NCI-H524 treated with DMSO at 0.1 percent for 48 hours (cell line): ENCODE data around the gene NEURL3.
A peak's percentile ranks its signal among the peaks of the same experiment; 100 is the strongest.

Experiments used
- DNase-seq: peaks from one replicate; lab custom pipeline; 2025; lab: John Stamatoyannopoulos, UW

The NEURL3 gene

DNA sequence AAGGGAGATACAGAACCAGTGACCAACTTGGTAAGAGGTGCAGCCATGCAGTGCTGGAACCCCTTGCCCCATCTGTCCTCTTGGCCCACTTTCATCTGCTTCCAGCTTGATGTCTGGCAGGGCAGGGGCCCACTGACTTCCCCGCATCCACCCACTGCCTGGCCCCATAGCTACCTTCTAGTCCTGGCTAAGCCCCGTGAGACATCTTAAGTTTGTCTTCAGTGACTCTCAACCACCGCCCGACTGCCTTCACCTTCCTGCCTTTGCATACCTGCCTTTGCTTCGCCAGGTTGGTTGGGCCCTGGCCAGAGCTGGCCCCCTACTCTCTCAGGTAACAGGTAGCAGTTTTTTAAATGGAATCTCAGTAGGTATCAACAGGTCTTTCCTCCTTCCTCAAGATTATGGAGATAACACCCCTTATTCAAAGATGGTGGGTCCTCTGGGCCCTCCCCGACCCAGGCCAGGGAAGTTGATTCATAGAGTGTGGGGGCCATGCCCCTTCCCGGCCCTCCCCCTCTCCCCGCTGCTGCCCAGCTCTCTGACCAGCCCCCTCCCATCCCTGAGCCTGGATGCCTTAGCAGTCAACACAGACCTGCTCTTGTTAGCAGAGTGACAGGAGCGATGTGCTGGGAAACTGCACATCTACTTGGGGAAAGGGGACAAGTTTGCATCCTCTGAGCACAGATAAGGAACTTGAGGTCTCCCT, 34.2 kb upstream of the NEURL3 start:
- no peak for DNase-seq

DNA sequence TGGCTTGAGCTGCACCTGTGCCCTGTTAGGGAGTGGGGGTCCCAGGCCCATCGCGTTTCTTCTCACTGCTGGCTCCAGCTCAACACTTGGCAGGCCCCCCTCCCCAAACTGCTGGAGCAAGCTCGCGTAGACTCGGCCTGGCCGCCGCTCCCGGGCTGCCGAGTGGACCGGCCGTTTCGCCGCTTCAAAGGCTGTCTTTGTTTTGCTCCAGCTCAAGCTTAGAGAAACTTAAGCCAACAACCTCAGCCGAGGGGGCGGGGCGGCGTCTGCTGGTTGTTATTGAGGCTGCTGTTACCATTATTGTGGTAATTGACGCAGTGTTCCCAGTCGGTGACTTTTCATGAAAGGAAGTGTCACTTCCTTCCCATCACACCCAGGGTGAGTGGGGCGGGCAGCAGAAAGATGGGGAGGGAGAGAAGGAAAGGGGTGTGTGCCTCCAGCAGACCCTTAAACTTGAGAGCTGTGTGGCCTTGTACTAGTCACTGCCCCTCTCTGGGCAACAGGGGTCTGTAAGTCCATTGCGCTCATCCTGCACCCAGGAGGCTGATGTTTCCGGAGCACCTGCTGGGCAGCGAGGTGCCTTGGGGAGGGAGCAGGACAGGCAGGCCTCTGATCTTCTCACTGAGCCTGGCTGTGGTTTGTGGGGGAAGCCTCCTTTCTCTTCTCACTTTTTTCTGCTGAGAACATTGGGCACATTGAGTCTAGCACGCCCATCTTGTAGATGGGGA, 33.5 kb upstream of the NEURL3 start:
- no peak for DNase-seq

- no peak for DNase-seq
Observed at GRCh38 chr2:96537734-96538486, 32.8 kb upstream of the NEURL3 start.

- no peak for DNase-seq
Observed at GRCh38 chr2:96537066-96537733, 32.0 kb upstream of the NEURL3 start.

DNA sequence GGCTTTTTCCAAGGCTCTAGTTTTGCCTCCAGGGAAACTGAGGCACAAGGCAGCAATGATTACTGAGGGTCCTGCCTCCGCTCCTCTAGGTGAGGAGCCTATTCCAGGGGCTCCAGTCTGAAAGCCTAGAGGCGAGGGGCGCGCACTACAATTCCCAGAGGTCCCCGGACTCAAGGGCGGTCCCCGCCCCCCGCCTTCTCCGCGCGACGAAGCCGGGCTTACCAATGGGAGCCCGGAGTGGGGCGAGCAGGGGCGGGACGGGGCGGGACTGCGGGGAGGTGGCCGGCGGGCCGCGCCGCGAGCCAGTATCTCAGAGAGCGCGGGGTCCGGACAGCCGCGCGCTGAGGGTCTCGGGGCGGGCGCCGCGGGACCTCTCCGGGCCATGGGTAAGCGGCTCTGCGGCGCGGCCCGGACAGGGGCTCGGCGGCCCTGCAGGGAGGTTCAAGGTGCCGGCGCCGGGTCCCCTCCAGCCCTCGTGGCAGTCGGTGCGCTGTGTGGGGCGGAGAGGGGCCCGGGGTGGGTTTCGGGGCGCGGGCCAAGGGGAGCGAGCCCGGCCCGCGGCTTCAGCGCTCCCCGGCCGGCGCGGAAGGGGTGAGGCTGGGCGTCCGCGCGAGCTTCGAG, 31.4 kb upstream of the NEURL3 start, which contains the start of gene ARID5A:
TSS of gene ARID5A (plus strand) at position 308 of the 621 bp plus-strand sequence. CDS start at position 383, 75 bp downstream.
- no peak for DNase-seq

DNA sequence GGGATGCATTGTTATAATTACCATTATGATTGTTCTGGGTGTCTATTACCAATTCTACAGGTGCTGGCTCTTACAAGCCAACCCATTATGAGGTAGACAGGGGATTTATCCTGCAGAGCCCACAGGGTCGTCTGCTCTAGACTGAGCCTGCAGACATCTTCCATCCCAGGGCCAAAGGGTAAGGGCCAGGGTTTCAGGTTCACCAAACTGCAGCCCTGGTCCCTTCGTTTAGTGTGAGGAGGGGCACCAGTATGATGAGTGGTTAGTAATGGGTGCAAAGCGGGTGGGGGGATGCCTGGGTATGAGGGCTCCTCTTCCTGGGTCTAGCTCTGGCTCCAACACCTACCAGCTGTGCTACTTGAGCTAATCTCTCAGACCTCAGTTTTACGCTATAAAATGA, 30.2 kb upstream of the NEURL3 start:
- no peak for DNase-seq

GRCh38 chr2:96534701-96535181, 29.6 kb upstream of the NEURL3 start:
- DNase-seq, result no peak

DNA sequence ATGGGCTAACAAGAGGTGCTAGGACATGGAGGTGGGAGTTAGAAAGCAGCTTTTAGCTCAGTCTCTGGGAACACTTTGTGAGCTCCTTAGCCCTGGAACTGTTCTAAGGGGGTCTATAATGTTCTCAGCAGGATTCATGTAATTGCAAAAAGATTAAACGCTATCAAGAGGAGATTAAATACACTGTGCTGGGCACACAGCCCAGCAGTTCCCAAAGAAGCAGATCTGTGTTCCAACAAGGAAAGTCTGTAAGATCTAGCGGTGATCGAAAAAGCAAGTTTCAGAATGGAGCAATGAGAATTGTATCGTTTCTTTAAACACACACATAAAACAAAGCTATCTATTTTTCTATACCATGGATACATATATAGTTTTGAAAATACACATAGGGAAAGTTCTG, 29.0 kb upstream of the NEURL3 start:
- DNase-seq, result no peak

- no peak for DNase-seq
Observed at GRCh38 chr2:96533292-96534073, 28.3 kb upstream of the NEURL3 start.

DNA sequence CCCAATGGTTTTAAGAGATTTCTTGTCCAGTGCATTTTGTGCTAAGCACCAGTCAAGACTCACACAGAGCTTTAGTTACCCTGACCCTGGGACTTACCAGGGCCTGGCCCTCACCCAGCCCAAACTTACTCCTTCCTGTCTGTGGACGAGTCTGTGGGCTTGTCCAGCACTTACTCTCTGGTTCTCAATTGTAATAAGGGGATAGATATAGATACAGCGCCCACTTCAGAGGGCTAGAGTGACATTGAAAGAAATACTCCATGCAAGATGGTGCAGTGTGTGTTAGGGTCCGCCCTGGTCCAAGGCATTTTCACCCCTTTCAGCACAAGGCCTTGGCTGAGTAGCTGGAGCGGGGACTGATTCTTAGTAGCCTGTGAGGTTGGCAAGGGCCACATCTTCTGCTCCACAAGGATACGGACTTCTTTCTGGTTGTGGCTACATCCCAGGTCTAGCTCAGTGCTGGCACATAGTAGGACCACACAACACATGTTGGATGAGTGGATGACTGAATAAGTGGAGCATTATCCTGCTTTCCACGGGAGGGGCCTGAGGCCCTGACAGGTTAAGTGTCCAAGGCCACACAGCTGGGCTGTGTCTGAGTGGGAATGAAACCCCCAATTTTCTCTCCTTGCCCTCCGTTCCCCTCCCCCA, 27.6 kb upstream of the NEURL3 start:
- DNase-seq, result no peak

- peak; percentile 92 for DNase-seq
Observed at GRCh38 chr2:96531872-96532505, 26.8 kb upstream of the NEURL3 start.

GRCh38 chr2:96531366-96531765, 26.2 kb upstream of the NEURL3 start:
- no peak for DNase-seq

DNA sequence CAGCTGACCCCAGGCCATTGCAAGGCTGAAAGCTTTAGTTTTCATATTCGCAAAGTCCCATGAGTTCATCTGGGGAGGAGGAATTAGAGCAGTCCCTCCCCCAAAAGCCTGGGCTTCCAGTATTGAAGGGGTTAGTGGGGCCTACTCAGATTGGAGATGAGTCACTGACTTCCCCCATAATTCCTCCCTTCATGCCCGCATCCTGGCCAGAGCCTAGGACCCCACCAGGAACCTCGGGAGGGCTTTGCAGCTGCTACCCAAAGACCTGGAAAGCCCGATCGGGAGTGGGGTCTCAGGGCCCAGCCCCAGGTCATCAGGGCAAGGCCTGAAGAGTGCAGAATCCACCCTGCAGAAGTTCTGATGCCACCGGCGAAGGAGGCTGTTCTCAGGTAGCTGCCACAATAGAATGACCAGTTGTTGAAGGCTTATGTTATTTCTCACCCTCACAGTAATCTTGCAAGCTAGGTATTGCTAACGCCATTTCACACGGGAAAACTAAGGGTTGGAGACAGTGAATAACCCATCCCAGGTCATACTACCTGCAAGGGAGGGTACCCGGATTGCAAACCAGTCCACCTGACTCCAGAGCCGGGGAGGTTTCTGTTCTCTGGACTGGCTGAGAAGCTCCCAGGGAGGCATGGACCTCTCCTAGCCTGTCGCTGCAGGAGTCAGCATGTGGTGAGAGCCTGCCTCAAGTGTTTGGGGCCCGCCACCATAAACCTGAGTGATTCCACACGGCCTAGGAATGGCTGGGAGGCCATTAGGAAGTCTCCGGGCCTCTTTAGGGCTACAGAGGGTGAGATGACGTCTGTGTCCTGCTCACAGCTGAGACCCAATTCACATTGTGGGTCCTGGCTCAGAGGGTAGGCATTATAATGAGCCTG, 25.6 kb upstream of the NEURL3 start:
- no peak for DNase-seq

DNA sequence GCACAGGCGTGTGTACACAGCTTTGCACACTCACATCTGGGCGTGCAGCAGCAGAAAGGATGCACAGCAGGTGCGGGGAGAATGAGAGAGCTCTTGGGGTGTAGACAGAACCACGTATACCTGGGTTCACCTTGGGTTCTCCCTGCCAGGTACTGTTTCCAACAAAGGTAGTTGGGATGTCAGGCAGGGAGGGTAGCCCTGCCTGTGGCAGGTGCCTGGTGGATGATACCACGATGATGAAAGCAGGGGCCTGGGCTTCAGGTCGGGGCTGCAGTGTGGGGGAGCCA, 24.9 kb upstream of the NEURL3 start:
- no peak for DNase-seq

DNA sequence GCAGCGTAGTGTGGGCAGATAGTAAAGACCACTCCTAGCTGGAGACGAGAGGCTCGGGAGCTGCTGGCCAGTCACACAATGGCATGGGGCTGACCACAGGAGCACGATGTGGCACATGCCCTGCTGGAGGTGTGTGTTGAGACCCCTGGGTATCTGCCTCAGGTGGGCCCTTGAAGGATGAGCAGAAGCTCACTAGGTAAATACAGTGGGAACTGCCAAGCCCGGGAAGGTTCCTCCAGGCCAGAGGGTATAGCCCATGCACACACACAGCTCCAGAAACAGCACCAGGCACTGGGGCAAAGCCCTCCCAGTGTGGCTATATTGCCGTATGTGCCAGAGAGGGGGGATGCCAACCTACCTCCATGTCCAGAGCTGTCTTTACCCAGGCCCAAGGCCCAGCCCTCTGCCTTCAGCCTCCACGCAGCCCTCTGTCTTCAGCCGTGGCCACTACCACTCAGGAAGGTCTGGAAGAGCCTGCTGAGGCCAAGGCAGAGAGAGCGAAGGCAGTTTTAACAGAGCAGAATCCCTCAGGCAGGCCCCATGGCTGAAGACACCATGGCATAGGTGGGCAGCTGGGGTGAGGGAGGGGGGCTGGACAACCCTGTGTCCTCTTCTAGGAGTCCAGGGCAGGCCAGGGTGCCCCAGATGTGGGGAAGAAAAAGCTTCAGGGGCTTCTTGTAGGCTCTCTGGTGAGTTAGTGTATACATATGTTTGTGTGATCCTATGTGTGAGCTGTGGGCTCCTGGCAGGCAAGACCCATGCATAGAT, 24.4 kb upstream of the NEURL3 start:
- DNase-seq, result no peak

DNA sequence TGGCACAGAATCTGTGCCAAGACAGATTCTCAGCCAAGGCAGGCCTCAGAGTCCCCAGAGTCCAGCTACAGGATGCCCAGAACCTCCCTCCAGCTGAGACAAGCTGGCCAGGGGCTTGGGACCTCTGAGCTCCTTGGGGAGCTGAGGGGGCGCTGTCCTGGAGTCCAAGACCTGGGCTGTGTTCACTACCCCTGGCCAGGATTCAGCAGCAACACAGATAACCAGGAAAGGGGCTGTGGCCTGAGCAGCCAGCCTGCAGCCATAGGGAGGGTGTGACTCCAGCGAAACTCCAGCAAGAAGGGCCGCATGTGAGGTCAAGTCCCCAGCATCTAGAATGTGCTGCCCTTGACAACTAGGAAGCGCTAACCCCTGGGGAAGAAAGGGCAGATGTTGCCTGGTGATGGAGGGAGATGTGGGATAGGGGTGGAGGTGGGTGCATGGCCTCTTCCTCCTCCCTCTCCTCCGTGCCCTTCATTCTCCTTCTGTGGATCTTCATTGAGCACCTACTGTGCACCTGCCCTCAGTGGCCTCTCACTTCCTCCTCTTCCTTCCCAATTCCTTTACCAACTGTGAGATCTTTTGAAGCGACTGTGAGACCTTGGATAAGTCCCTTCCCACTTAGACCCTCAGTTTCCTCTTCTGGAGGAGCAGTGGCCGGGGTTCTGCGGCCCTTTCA, 23.7 kb upstream of the NEURL3 start:
- no peak for DNase-seq

GRCh38 chr2:96528006-96528699, 23.0 kb upstream of the NEURL3 start:
- DNase-seq, result no peak
